Measurements from ENCODE around the gene ZNF470.

Gene ZNF470

DNA sequence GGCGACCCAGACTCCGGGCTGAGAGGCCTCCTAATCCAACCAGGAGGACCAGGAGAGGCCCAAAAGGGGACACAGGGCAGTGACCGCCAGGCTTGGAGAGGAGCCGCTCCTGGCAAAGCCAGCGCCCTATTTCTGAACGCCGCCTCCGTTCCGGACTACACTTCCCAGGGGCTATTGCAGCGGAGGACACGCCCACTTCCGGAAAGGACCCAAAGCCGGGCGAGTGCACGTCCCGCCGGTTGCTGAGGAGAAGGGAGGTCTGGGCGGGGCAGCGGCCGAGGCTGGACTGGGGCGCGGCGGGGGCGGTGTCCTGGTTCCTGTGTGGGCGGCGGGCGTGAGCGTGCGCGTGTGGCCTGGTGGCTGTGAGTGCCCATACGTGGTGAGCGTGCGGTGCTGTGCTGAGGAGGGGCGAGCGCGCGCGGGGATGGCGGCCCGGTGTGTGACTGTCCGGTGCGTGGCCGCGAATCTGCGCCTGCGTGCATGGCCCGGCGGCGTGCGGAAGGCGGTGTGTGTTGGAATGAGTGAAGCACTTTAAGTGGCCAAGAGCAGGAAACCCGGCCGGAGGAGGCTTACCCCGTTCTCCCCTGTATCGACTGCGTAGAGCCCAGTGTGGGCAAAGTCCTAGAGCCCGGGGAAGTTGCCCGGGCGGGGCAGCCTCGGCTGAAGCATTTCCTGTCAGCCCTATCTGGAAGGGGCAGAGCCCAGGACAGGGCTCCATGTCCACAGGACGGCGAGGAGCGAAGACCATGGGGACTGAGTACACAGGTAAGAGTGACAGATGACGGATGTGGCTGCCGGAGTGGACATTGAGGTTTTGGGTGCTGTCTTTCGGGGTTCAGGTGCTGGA is at the start of gene ZNF470:
Gene ZNF470, plus strand, starts transcription at position 195 of the 847 bp plus-strand sequence. CDS start 2,844 bp downstream, outside the sequence.
- DNase-seq: peak; percentile 87

DNA sequence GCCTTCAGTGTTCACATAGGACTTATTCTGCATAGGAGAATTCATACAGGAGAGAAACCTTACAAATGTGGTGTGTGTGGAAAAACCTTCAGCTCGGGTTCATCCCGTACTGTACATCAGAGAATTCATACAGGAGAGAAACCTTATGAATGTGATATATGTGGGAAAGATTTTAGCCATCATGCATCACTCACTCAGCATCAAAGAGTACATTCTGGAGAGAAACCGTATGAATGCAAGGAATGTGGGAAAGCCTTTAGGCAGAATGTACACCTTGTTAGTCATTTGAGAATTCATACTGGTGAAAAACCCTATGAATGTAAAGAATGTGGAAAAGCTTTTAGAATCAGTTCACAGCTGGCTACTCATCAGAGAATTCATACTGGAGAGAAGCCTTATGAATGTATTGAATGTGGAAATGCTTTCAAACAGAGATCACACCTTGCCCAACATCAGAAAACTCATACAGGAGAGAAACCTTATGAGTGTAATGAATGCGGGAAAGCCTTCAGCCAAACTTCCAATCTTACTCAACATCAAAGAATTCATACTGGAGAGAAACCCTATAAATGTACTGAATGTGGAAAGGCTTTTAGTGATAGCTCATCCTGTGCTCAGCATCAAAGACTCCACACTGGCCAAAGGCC is 41.9 kb upstream of the ZNF470 start:
- DNase-seq: no peak

DNA sequence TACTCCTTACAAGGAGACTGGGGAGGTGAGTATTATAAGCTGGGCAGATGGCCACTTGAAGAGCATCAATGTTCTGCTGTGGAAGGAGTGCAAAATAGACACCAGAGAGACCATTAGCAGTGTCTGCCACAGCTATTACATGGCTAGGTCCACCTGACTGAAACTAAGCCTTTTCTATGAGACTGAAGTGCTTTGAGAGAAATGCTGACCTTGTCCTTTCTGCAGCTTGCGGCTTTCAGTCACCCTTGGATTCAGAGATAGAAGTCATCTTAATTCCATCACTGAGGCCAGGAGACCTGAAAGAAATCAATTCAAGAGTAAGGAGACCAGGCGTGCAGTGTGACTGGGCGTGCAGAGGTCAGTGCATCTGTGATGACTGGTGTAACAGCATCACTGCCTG is 29.8 kb upstream of the ZNF470 start:
- DNase-seq: no peak

DNA sequence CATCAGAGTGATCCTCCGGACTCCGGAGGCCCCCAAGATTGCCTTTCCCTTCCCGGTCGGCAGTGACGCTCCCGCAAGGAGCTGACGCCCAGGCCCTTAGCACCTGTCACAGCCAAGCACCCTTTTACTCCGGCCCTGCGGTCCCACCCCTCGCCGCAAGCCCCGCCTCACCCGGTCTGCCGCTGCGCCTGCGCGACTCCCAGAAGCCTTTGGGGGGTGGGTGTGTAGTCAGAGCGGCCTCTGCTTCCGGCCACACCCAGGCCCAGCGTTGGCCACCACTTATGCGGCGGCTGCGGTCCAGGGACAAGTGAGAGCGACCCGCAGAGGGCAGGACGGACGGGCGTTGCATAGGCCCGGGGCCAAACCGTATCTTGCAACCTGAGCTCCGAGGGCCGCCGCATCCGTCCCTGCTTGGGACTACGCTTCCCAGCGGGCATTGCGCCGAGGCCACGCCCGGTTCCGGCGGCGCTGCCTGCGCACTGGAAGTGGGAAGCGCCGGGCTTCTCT is 29.0 kb upstream of the ZNF470 start:
- peak; percentile 78 for DNase-seq

DNA sequence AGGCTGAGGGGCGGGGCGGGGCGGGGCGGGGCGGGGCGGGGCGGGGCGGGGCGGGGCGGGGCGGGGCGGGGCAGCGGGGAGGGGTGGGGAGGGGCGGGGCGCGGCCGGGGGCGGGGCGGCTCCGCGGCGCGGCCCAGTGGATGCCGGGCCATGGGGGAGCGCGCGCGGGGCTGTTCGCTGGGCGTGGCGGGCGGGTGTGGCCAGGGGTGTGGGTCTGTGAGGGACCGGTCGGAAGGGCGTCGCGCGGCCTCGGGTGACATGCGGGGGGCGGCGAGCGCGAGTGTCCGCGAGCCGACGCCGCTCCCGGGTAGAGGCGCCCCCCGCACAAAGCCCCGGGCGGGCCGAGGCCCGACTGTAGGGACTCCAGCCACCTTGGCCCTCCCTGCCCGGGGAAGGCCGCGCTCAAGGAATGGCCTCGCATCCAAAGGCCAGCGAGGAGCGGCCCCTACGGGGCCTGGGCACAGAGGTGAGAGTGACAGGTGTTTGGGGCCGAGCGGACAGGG is 28.5 kb upstream of the ZNF470 start, which contains the start of gene ZFP28:
Gene ZFP28, plus strand, starts transcription at position 188 of the 503 bp plus-strand sequence. Its CDS starts 71 bp downstream, at position 259.
- peak; percentile 58 for DNase-seq

DNA sequence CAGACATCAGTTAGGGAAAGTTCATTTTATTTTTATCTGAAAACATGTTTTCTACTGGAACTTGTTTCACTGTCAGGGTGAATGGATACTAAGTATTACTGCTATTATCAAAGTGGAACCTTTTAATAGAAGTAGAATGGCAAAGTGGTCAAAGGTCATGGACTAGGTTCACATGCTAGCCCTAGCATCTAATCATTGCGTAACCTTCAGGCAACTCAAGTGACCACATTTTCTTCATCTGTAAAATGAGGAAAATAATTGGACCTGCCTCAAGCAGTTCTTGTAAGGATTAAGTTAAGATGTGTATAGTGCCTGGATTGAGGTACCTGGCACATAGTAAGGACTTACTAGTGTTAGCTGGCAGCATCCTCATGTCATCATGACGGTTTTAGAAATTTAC is 23.5 kb upstream of the ZNF470 start:
- DNase-seq: no peak

DNA sequence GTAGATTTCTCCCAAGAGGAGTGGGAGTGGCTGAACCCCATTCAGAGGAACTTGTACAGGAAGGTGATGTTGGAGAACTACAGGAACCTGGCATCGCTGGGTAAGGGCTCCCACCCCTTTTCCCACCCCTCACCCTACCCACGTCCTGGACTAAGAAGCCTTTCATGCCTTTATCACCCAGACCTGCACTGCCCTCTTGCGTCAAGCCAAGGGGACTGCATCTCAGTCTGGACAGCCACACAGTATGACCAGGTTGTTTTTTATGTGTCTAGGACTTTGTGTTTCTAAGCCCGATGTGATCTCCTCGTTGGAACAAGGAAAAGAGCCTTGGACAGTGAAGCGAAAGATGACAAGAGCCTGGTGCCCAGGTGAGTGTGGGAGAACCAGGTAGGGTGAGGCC is 19.7 kb upstream of the ZNF470 start:
- no peak for DNase-seq

GRCh38 chr19:56554272-56554869 is 12.9 kb upstream of the ZNF470 start:
- DNase-seq: no peak

DNA sequence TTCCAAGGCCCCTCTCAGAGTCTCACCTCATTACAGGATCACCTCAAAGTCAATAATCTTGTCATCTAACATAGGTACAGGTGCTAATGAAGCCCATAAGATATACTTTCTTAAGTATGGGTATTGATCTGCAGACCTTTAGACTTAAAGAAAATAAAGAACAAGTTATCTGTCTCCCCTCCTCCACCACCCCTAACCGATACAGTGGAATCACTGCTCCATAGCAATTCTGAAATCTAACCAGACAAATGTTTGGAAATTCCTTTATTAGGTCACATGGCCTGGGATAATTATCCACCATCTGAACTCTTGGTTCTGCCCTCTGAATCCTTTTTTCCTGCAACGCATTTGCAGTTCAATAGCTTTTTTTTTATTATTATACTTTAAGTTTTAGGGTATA is 4.5 kb upstream of the ZNF470 start:
- DNase-seq: no peak

DNA sequence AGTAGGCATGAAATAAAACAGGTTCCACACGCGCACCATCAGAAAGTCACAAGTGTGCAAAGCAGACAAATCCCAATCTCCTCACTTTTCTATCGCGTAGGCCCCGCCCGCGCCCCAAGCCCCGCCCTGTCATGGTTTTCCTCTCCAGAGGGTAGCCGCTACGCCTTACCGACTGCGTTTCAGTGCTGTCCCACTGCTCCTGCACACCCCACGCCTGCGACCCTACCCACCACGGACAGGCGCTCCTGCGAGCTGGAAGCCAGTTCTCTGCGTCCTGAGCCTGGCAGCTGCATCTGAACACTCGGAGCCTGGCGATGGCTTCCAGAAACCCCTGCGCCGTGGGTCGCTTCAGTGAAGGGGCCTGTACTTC is 379 bp upstream of the ZNF470 start:
- peak; percentile 57 for DNase-seq

DNA sequence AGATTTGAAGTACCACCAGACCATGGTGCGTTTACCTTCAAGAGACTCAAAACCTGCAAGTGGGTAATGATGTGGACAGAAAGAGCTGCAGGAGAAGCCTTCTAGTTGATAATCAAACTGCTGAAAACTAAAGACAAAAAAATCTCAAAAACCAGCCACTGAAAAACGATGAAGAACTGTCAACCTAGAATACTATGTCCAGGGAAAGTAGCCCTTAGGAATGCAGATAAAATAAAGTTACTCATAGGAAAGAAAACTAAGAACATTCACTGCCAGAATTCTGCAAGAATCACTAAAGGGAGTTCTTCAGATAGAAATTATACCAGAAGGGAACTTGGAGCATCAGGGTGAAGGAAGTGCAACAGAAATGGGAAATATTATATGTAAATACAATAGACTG is 5.3 kb downstream of the ZNF470 start:
- no peak for DNase-seq

GRCh38 chr19:56573914-56574313 is 6.6 kb downstream of the ZNF470 start:
- DNase-seq: no peak

DNA sequence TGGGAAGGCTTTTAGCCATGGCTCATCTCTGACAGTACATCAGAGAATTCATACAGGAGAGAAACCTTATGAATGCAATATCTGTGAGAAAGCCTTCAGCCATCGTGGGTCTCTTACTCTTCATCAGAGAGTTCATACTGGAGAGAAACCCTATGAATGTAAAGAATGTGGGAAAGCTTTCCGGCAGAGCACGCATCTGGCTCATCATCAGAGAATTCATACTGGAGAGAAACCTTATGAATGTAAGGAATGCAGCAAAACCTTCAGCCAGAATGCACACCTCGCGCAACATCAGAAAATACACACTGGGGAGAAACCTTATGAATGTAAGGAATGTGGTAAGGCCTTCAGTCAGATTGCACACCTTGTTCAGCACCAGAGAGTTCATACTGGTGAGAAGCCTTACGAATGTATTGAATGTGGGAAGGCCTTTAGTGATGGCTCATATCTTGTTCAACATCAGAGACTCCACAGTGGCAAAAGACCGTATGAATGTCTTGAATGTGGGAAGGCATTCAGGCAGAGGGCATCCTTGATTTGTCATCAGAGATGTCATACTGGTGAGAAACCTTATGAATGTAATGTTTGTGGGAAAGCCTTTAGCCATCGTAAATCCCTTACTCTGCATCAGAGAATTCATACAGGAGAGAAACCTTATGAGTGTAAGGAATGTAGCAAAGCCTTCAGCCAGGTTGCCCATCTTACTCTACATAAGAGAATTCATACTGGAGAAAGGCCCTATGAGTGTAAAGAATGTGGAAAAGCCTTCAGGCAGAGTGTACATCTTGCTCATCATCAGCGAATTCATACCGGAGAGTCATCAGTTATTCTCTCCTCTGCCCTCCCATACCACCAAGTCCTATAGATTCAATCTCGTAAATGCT is 10.7 kb downstream of the ZNF470 start:
- DNase-seq: no peak

GRCh38 chr19:56594446-56594782 is 27.1 kb downstream of the ZNF470 start:
- no peak for DNase-seq

DNA sequence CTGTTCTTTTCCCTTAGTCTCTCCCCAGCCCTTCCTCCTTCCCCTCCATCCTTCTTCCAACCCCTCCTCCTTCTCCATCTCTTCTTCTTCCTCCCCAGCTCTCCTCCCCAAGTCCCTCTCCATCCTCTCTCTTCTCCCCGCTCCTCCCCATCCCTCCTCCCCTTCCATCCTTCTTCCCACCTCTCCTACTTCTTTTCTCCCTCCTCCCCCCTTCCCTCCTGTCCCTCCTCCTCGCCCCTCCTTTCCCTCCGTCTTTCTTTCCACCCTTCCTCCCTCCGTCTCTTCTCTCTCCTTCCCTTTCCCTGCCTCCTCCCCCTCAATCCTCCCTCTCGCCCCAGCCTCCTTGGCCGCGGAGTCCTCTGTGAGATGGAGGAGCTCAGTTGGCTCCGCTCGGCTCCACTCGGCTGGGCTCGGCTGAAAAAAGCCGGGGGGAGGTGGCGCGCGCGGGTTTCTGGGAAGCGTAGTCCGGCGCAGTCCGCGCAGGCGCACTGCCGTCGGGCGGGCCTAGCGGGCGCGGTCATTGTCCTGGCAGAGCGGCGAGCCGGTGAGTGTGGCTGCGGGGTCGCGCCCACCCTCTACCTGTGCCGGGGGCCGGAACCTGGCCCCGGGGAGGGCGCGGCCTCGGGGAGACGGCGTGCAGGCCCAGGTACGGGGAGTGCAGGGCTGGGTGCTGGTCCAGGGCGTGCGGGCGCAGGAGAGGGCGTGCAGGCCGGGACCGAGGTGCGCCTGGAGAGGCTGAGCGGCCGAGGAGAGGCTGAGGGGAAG is 27.7 kb downstream of the ZNF470 start, which contains the start of gene ZNF71:
Gene ZNF71, plus strand, starts transcription at position 520 of the 765 bp plus-strand sequence. CDS start 6,257 bp downstream, outside the sequence.
- DNase-seq: peak; percentile 88

DNA sequence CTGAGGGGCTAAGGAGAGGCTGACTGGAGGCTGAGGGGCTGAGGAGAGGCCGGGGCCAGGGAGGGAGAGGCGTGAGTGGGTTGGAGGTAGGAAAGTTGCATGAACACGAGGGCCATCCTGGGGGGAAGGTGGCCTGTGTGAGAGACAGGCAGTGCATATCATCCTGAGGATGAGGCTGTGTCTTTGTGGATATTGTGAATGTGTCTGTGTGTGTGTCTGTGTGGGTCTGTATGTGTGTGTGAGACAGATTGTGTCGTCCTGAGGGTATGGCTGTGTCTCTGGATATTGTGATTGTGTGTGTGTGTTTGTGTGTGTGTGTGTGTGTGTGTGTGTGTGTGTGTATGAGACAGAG is 28.3 kb downstream of the ZNF470 start:
- no peak for DNase-seq

GRCh38 chr19:56596676-56597075 is 29.4 kb downstream of the ZNF470 start:
- DNase-seq: no peak

GRCh38 chr19:56597696-56598095 is 30.4 kb downstream of the ZNF470 start:
- no peak for DNase-seq

DNA sequence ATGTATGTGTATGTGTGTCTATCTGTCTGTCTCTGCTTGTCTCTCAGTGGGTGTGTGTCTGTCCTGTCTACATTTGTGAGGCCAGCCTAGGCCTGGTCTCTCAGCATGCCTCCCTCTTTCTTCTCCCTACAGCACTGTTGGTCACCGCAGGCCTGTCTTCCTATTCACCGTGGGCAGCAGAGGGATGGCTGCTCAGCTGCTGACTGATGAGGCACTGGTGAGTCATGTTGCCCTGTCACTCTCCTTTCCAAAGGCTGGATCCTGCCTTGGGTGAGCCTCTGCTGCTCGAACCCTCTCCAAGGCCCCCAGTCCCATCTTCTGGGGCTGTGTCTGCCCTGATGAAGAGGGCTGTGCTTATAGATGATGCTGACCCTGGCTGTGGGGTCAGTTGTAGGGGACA is 34.1 kb downstream of the ZNF470 start:
- DNase-seq: no peak

- no peak for DNase-seq
Measured at GRCh38 chr19:56603829-56604228, 36.6 kb downstream of the ZNF470 start.

DNA sequence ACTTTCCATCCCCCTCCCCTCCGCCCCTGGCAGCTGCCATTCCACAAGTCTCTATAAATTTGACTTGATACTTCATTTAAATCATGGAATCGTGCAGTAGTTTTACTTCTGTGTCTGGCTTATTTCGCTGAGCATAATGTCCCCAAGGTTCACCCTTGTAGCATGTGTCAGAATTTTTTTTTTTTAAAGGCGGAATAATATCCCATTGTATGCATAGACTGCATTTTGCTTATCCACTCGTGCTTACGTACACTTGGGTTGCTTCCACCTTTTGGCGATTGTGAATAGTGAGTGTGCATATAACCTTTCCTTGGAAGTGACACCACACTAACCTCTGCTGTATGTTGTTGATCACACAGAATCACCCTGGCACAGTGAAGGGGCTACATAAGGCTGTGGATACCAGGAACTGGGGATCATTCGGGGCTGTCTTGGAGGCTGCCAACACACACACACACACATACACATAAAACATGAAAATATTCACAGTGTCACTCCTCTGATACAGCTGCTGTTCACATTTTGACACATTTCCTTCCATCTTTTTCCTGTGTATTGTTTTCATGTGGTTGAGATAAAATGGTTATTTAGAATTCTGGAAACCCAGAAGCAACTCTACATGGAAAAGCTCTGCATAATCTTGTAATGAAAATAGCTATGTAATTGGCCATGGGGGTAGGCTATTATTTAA is 41.2 kb downstream of the ZNF470 start:
- no peak for DNase-seq
